GM12891 (cell line): ENCODE measurements around the gene CACNB3.

Experiments used
- DNase-seq: peaks from one replicate; pipeline ENCODE4 v3.0.0; 2011; ENCODE audit warnings: low spot score; ENCODE audit not compliant: insufficient read length
- FAIRE-seq: peaks from 2 replicates; lab custom pipeline; 2011; peaks lifted over from hg19 to GRCh38; lab: Jason Lieb, UNC
- PAX5 ChIP-seq: IDR thresholded peaks from 2 replicates; pipeline ENCODE4 v1.6.1; 2011; ENCODE audit warnings: low read length, moderate library complexity, mild to moderate bottlenecking; ENCODE audit not compliant: insufficient read depth, severe bottlenecking
- POLR2A ChIP-seq: IDR thresholded peaks from 2 replicates; pipeline ENCODE4 v1.6.1; 2011; ENCODE audit warnings: low read depth, low read length, control low read depth
- POLR2AphosphoS5 ChIP-seq: IDR thresholded peaks from 2 replicates; pipeline ENCODE4 v1.6.1; 2011; ENCODE audit warnings: low read depth, low read length, control low read depth
- POU2F2 ChIP-seq: IDR thresholded peaks from 2 replicates; pipeline ENCODE4 v1.6.1; 2011; ENCODE audit warnings: low read depth, mild to moderate bottlenecking, control low read depth, low read length, moderate library complexity
- SPI1 ChIP-seq: IDR thresholded peaks from 2 replicates; pipeline ENCODE4 v1.6.1; 2011; ENCODE audit warnings: low read depth, low read length, control low read depth
- TAF1 ChIP-seq: IDR thresholded peaks from 2 replicates; pipeline ENCODE4 v1.6.1; 2011; ENCODE audit warnings: low read depth, low read length, control low read depth

CACNB3 gene

DNA sequence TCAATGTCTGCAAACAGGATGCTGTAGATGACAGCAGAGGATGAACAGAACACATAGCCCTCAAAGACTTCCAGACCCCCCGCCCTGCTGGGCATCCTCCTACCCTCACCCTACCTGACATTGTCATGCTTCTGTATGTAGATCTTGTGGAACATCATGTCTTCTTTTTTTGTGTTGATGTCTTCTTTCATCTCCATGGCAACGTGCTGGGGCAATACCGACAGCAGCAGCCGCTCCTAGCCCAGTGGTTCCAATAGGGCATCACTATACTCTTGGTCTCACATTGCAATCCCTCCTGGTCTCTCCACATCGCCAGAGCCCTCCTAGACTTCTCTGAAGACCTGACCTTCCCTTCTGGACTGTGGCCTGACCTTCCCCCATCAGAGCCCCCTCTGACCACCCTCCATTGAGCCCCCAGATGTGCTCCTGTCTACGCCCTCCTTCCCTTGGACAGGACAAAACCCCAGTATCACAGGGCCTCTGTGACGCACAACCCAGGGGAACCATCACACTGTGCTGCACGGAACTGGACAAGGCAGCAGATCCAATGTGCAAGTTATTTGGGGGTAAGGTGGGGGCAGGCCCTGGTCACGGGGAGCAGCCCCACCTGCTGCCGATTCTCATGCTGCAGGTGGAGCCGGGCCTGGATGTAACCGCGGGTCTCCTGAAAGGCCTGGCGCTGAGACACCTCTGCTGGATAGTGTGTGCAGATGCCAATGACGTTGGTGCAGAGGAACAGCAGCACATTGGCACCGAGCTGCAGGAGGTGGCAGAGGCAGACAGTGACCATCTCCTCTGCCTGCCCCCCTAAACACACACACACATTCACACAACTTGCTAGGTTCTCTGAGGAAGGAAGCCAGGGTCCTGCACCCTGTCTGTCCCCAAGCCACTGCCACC, 40.5 kb upstream of the CACNB3 start:
- TF ChIP-seq PAX5 (no peak), TAF1 (no peak), POLR2A (no peak), POU2F2 (no peak), POLR2AphosphoS5 (no peak), SPI1 (no peak)
- DNase-seq (no peak), FAIRE-seq (no peak)

DNA sequence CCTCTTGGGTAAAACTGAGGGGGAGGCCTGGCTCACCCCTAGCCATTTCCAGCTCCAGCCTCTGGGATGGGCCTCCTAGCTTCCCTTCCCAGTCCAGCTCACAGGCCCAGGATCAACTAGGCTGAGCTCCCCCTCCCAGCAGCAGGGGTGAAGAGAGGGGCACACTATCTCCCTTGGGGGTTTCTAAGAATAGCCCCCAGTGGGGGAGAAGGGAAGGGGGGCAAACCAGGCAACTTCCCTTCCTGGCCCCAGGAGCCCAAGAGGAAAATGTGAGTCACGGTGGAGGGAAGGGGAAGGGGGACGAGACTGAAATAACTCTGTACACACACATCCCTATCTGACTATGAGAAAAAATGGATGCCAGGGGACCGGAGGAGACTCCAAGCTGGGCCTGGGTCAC, 38.4 kb upstream of the CACNB3 start:
- no peak for FAIRE-seq
- no peak for DNase-seq
- TF ChIP-seq PAX5 (no peak), POLR2AphosphoS5 (no peak), POU2F2 (no peak), SPI1 (no peak), POLR2A (no peak)

GRCh38 chr12:48780381-48781025, 37.8 kb upstream of the CACNB3 start:
- no peak for TF ChIP-seq TAF1
- no peak for TF ChIP-seq SPI1
- TF ChIP-seq POLR2A = no peak
- TF ChIP-seq PAX5 = no peak
- no peak for TF ChIP-seq POU2F2
- TF ChIP-seq POLR2AphosphoS5 = no peak
- DNase-seq (no peak), FAIRE-seq (no peak)

- TF ChIP-seq POU2F2 (no peak), PAX5 (no peak), TAF1 (no peak), POLR2A (no peak), SPI1 (no peak), POLR2AphosphoS5 (no peak)
- FAIRE-seq (no peak), DNase-seq (no peak)
Measured at GRCh38 chr12:48781750-48782456, 36.4 kb upstream of the CACNB3 start.

DNA sequence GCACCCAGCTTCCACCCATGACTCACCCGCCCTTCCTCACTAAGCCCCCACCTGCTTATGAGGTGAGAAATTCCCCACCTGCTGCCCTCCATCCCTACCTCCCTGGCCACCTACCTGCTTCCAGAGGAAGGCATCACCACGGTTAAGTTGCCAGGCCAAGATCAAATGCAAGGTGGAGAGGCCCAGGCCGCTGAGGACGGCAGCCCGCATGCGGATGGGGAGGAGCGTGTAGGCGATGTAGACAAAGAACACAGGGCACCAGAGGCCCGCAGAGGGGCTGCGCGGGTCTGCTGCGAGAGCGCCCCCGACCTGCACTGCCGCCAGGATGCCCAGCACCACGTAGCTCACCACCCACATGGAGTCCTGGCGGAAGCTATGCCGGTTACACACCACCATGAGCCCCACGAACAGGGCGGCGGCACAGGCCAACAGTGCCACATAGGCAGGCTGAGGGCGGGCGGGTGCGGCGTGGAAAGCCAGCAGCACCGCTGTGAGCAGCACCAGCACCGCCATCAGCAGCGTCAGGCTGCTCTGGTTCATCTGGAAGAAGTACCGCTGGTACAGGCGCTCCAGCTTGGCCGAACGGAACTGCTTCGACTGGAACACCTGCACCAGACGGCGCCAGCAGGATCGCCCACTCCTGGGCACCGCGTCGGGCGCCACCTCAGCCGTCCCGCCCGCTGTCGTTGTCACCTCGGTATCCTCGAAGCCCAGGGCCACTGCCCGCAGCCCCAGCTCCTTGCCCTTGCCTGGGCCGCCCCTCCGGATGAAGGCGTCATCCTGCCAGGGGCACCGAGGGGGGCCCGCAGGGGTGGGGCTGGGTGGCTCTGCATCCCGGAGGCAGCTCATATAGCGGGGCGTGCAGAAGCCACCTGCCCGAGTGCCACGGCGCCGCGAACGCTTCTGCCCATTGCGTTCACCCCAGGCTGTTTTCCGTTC, 35.6 kb upstream of the CACNB3 start:
- no peak for DNase-seq
- TF ChIP-seq POLR2A = no peak
- FAIRE-seq = no peak

- DNase-seq (no peak), FAIRE-seq (no peak)
- TF ChIP-seq SPI1 (no peak), PAX5 (no peak), POLR2A (no peak), TAF1 (no peak), POLR2AphosphoS5 (no peak), POU2F2 (no peak)
Measured at GRCh38 chr12:48783432-48783831, 34.9 kb upstream of the CACNB3 start.

DNA sequence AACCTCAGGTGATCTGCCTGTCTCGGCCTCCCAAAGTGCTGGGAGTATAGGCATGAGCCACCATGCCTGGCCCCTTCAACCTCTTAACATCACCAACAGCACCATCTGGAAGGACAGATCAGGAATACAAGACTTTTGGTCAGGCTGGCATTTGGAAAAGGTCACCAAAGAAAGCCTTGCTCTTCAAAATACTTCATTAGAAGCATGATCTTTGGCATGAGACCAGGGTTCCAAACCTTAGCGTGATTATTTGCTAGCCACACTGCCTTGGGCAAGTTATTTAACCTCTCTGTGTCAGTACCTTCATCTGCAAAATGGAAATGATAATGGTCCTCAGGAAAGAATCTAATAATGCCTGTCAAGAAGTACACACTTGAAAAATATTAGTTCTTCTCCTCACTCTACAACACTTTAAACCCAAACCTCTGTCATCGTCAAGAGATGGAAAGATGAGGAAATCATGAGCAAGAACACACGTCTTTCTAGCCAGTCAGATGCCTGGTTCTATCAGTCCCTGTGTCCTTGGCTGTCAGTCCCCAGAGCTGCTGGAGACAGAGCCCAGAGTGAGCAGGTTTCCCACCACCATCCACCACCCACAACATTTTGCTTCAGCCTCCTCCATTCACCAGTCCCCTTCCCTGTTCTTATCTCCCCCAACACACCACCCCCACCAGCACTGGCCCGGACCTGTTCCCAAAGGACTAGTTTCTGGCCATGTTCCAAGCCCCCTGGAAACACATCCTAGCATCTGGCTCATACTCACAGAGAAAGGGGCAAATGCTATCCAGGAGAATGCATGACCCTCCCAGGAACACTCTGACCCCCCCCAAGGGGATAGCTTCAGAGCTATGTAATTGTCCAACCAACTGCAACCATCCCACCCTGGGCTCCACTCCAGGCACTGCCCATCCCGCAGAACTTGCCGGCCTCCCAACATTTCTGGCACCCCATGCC, 31.4 kb upstream of the CACNB3 start:
- TF ChIP-seq POU2F2 = no peak
- TF ChIP-seq PAX5 = no peak
- TF ChIP-seq SPI1 = no peak
- no peak for TF ChIP-seq POLR2A
- TF ChIP-seq POLR2AphosphoS5 = no peak
- TF ChIP-seq TAF1 = no peak
- DNase-seq (no peak), FAIRE-seq (no peak)
